H1 (cell line): ENCODE measurements around the gene SYNJ2. TPM values are rescaled to one million over a fixed set of nuclear protein-coding genes. Genes with fewer than 3 reads are reported as not detected.

Experiments
- CTCF ChIA-PET: fragments of 300-600 bp; sonication (Branson Sonifier 250); formaldehyde crosslinking; loops from one replicate; lab custom pipeline; 2021; ENCODE audit not compliant: partially characterized antibody; lab: Charles Lee
- POLR2A ChIA-PET: fragments of 300-600 bp; sonication (Branson Sonifier 250); formaldehyde crosslinking; loops from one replicate; lab custom pipeline; 2021; ENCODE audit warnings: inconsistent platforms; ENCODE audit not compliant: partially characterized antibody; lab: Charles Lee
- DNase-seq, 2 experiments: peaks; one replicate each; pipeline versions ENCODE4 v3.0.0 to v3.0.0-alpha.2; 2010 to 2022; ENCODE audit warnings: low spot score in 2 of 2, low read depth in 1 of 2, mixed read lengths in 1 of 2
- FAIRE-seq: peaks from 2 replicates; lab custom pipeline; 2011; peaks lifted over from hg19 to GRCh38; lab: Jason Lieb, UNC
- H2AFZ ChIP-seq: 2 replicates; pipeline ENCODE4 v1.8.1; 2012; ENCODE audit warnings: low read length, inconsistent platforms
- H2AK5ac ChIP-seq: 2 replicates; pipeline ENCODE4 v1.6.1; 2013; ENCODE audit warnings: low read depth, low read length
- H2BK120ac ChIP-seq: replicated peaks from 2 replicates; pipeline ENCODE3; 2013; ENCODE audit warnings: low read depth, low read length, inconsistent platforms
- H2BK12ac ChIP-seq: 2 replicates; pipeline ENCODE4 v1.6.1; 2013; ENCODE audit warnings: low read depth, low read length
- H2BK15ac ChIP-seq: 2 replicates; pipeline ENCODE4 v1.6.1; 2013; ENCODE audit warnings: low read length
- H2BK20ac ChIP-seq: 2 replicates; pipeline ENCODE4 v1.6.1; 2013; ENCODE audit warnings: low read length
- H2BK5ac ChIP-seq: 2 replicates; pipeline ENCODE4 v1.6.1; 2013; ENCODE audit warnings: low read depth, low read length
- H3K14ac ChIP-seq: 2 replicates; pipeline ENCODE4 v1.6.1; 2013; ENCODE audit warnings: inconsistent platforms; ENCODE audit not compliant: insufficient read length
- H3K18ac ChIP-seq: 2 replicates; pipeline ENCODE4 v1.6.1; 2013; ENCODE audit warnings: low read length; ENCODE audit errors: extremely low read depth
- H3K23ac ChIP-seq: 2 replicates; pipeline ENCODE4 v1.6.1; 2013; ENCODE audit warnings: inconsistent platforms; ENCODE audit not compliant: insufficient read length
- H3K23me2 ChIP-seq: 2 replicates; pipeline ENCODE4 v1.6.1; 2013; ENCODE audit warnings: low read depth, low read length
- H3K27ac ChIP-seq: 2 replicates; pipeline ENCODE4 v1.6.1; 2011; ENCODE audit warnings: low read depth, low read length, inconsistent platforms
- H3K27me3 ChIP-seq, 4 experiments: replicated peaks in 1 of 4; 1 replicate in 1 of 4; 2 replicates in 3 of 4; pipeline versions ENCODE4 v1.6.1 to v1.8.1; 2011 to 2013; ENCODE audit warnings: low read length in 3 of 4, mild to moderate bottlenecking in 3 of 4, inconsistent platforms in 2 of 4, mixed read lengths in 2 of 4, moderate library complexity in 1 of 4; ENCODE audit not compliant: control insufficient read depth in 3 of 4, insufficient read depth in 3 of 4; ENCODE audit errors: extremely low read depth in 1 of 4
- H3K36me3 ChIP-seq, 4 experiments: 2 replicates each; pipeline versions ENCODE4 v1.6.1 to v1.8.1; 2011 to 2013; ENCODE audit warnings: mild to moderate bottlenecking in 4 of 4, low read length in 3 of 4, moderate library complexity in 2 of 4, control low read depth in 1 of 4, inconsistent platforms in 1 of 4; ENCODE audit not compliant: insufficient read depth in 4 of 4, control insufficient read depth in 2 of 4
- H3K4ac ChIP-seq: replicated peaks from 2 replicates; pipeline ENCODE3; 2013; ENCODE audit warnings: low read length, low read depth, mixed read lengths, inconsistent platforms; ENCODE audit not compliant: insufficient read length
- H3K4me1 ChIP-seq, 4 experiments: replicated peaks in 1 of 4; 1 replicate in 1 of 4; 2 replicates in 3 of 4; pipeline versions ENCODE4 v1.6.1 to v1.8.1; 2011 to 2013; ENCODE audit warnings: low read length in 3 of 4, inconsistent platforms in 2 of 4, mixed read lengths in 1 of 4; ENCODE audit not compliant: insufficient read depth in 4 of 4, control insufficient read depth in 3 of 4
- H3K4me2 ChIP-seq, 2 experiments: 2 replicates each; pipeline versions ENCODE4 v1.6.1 to v1.8.1; 2011 to 2013; ENCODE audit warnings: low read depth in 2 of 2, low read length in 2 of 2, control low read depth in 1 of 2, inconsistent platforms in 1 of 2, mild to moderate bottlenecking in 1 of 2; ENCODE audit not compliant: insufficient read depth in 1 of 2
- H3K4me3 ChIP-seq, 4 experiments: fragments of 200-600, 300-600 bp in 1 of 4; sonication (generic), shearing (Covaris generic), sonication (Bioruptor Twin) in 1 of 4; 2 replicates each; pipeline versions ENCODE4 v1.5.1 to v1.8.1; 2011 to 2016; ENCODE audit warnings: low read length in 4 of 4, low read depth in 3 of 4, control low read depth in 2 of 4, inconsistent platforms in 2 of 4, mild to moderate bottlenecking in 2 of 4, mixed read lengths in 1 of 4, moderate library complexity in 1 of 4; ENCODE audit not compliant: insufficient read depth in 2 of 4; ENCODE audit errors: extremely low read depth in 1 of 4
- H3K56ac ChIP-seq: replicated peaks from 2 replicates; pipeline ENCODE3; 2013; ENCODE audit warnings: low read depth, mild to moderate bottlenecking, mixed read lengths, low read length, inconsistent platforms; ENCODE audit not compliant: insufficient read length
- H3K79me1 ChIP-seq: 2 replicates; pipeline ENCODE4 v1.6.1; 2013; ENCODE audit warnings: low read depth, low read length, control low read depth
- H3K79me2 ChIP-seq, 2 experiments: 2 replicates each; pipeline versions ENCODE4 v1.6.1 to v1.8.1; 2012 to 2013; ENCODE audit warnings: low read length in 2 of 2, mild to moderate bottlenecking in 2 of 2, inconsistent platforms in 1 of 2; ENCODE audit not compliant: insufficient read depth in 2 of 2, control insufficient read depth in 1 of 2
- H3K9ac ChIP-seq, 4 experiments: replicated peaks in 1 of 4; 1 replicate in 1 of 4; 2 replicates in 3 of 4; pipeline versions ENCODE4 v1.6.1 to v1.8.1; 2011 to 2013; ENCODE audit warnings: low read depth in 3 of 4, low read length in 3 of 4, control low read depth in 2 of 4, mild to moderate bottlenecking in 2 of 4, moderate library complexity in 2 of 4, inconsistent platforms in 1 of 4; ENCODE audit errors: extremely low read depth in 1 of 4
- H3K9me3 ChIP-seq, 2 experiments: 2 replicates each; pipeline versions ENCODE4 v1.6.1 to v1.8.1; 2012 to 2013; ENCODE audit warnings: mild to moderate bottlenecking in 2 of 2, moderate library complexity in 2 of 2, control low read depth in 1 of 2, inconsistent platforms in 1 of 2, low read depth in 1 of 2, low read length in 1 of 2, mixed read lengths in 1 of 2; ENCODE audit not compliant: insufficient read depth in 2 of 2
- H4K20me1 ChIP-seq, 2 experiments: replicated peaks in 1 of 2; 2 replicates each; pipeline versions ENCODE3 to v1.8.1; 2011 to 2013; ENCODE audit warnings: inconsistent platforms in 2 of 2, low read length in 2 of 2, mild to moderate bottlenecking in 1 of 2; ENCODE audit not compliant: insufficient read depth in 2 of 2, control insufficient read depth in 1 of 2
- H4K5ac ChIP-seq: 2 replicates; pipeline ENCODE4 v1.6.1; 2013; ENCODE audit warnings: low read length, low read depth, mixed read lengths, inconsistent platforms; ENCODE audit not compliant: insufficient read length
- H4K8ac ChIP-seq: 2 replicates; pipeline ENCODE4 v1.8.0; 2013; ENCODE audit warnings: mild to moderate bottlenecking, moderate library complexity, low read length, inconsistent platforms; ENCODE audit not compliant: insufficient read depth; ENCODE audit errors: extremely low read depth
- H4K91ac ChIP-seq: replicated peaks from 2 replicates; pipeline ENCODE3; 2013; ENCODE audit warnings: low read length, mixed read lengths, inconsistent platforms; ENCODE audit not compliant: insufficient read length
- BACH1 ChIP-seq: IDR thresholded peaks from 2 replicates; pipeline ENCODE4 v1.6.1; 2012; ENCODE audit warnings: low read length, improper control_type of control experiment
- CREB1 ChIP-seq: IDR thresholded peaks from 2 replicates; pipeline ENCODE4 v1.6.1; 2012; ENCODE audit warnings: inconsistent platforms
- CTCF ChIP-seq, 3 experiments: IDR thresholded peaks; 1 replicate in 2 of 3; 2 replicates in 1 of 3; pipeline versions ENCODE4 v1.5.1 to v1.6.1; 2011; ENCODE audit warnings: low read length in 3 of 3, mild to moderate bottlenecking in 3 of 3, inconsistent platforms in 2 of 3, low read depth in 1 of 3, moderate library complexity in 1 of 3; ENCODE audit not compliant: insufficient read depth in 1 of 3; ENCODE audit errors: control extremely low read depth in 1 of 3
- EP300 ChIP-seq, 2 experiments: IDR thresholded peaks; 1 replicate in 1 of 2; 2 replicates in 1 of 2; pipeline ENCODE4 v1.6.1; 2011 to 2012; ENCODE audit warnings: low read depth in 2 of 2, low read length in 2 of 2, mild to moderate bottlenecking in 2 of 2, borderline replicate concordance in 1 of 2, inconsistent platforms in 1 of 2, moderate library complexity in 1 of 2
- EZH2 ChIP-seq: fragments of 200-600 bp; sonication (generic); IDR thresholded peaks from 2 replicates; pipeline ENCODE4 v1.7.1; 2012; ENCODE audit warnings: low read depth, mild to moderate bottlenecking, moderate library complexity, low read length, inconsistent platforms; ENCODE audit not compliant: severe bottlenecking
- POLR2AphosphoS5 ChIP-seq: IDR thresholded peaks from 2 replicates; pipeline ENCODE4 v1.6.1; 2011; ENCODE audit warnings: low read depth, low read length
- RAD21 ChIP-seq, 2 experiments: IDR thresholded peaks in 1 of 2; conservative IDR thresholded peaks in 1 of 2; 2 replicates each; pipeline ENCODE4 v1.6.1; 2011; ENCODE audit warnings: low read depth in 2 of 2, low read length in 2 of 2, improper control_type of control experiment in 1 of 2, inconsistent platforms in 1 of 2, mild to moderate bottlenecking in 1 of 2, moderate library complexity in 1 of 2
- RBBP5 ChIP-seq: IDR thresholded peaks from 2 replicates; pipeline ENCODE4 v1.7.1; 2012; ENCODE audit warnings: low read depth, mild to moderate bottlenecking, inconsistent platforms, low read length, moderate library complexity, borderline replicate concordance
- RNF2 ChIP-seq: fragments of 200-900, 300-1000 bp; sonication (generic); IDR thresholded peaks from 2 replicates; pipeline ENCODE4 v1.7.1; 2016; ENCODE audit warnings: borderline replicate concordance, low read depth, mild to moderate bottlenecking, antibody characterized with exemption, low read length; ENCODE audit not compliant: poor library complexity, severe bottlenecking; ENCODE audit errors: missing control alignments
- SIRT6 ChIP-seq: IDR thresholded peaks from one replicate; pipeline ENCODE4 v1.7.1; 2012; ENCODE audit warnings: low read length, inconsistent platforms
- WGBS, 2 experiments: shearing (Covaris generic) in 1 of 2; methylation state at CpG; one replicate each; pipeline versions ENCODE4 v1.1.6 to v1.1.7; 2013 to 2015; ENCODE audit warnings: low lambda C conversion rate in 2 of 2, mixed read lengths in 2 of 2, inconsistent platforms in 1 of 2, low coverage in 1 of 2, missing lambda C conversion rate in 1 of 2; ENCODE audit not compliant: insufficient replicate concordance in 2 of 2, insufficient coverage in 1 of 2, insufficient read length in 1 of 2; ENCODE audit errors: extremely low coverage in 1 of 2, missing lambda C conversion rate in 1 of 2; 5-methylcytosine and 5-hydroxymethylcytosine counted together
- polyA plus RNA-seq, 7 experiments: library from polyadenylated mRNA; depleted of rRNA in 3 of 7; stranded (reverse) in 5 of 7; unstranded in 2 of 7; fragments of >200 nt in 5 of 7; fragments of 200-250 nt in 2 of 7; gene quantifications; 1 replicate in 5 of 7; 2 replicates in 1 of 7; 4 replicates in 1 of 7; pipeline versions ENCODE4 v1.2.1 to v1.2.3, GENCODE V29; 2011 to 2013; ENCODE audit warnings: missing spikeins in 2 of 7, mixed read lengths in 2 of 7
- total RNA-seq: library from RNA; stranded (reverse); fragmentation: NEBNext Ultra II Directional; extraction: Animal tissue kit (Norgen Biotek cat#: 25700); gene quantifications from 2 replicates; pipeline ENCODE4 v1.2.1, GENCODE V29; 2021

Gene SYNJ2
- total and polyA plus RNA-seq, 2 of the 8 experiments (the other 6 are each of a cell fraction or from before 2014, with no cell fraction given), result 3.7 to 13.9 TPM

DNA sequence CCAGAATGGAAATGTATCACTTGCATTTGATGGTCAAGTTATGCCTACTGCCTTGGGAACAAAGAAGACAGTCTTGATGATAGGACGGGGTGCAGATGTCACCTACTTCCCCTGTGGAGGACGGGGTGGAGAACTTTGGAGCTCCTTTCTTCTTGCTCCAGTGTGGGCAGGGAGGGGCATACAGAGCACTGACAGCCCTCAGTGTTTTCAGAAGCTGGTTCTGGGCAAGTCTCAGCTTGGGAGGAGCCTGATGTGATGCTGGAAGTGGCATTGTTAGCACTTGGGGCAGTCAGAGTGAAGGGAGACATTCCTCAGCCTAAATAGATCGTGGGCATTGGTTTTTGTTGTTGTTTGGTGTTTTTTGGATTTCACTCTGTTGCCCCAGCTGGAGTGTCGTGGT is 59.7 kb downstream of the SYNJ2 start:
- POLR2A ChIA-PET, result interaction anchor here (1.1 kb wide), 1 partner anchor 50 kb away, joined by 3 read pairs; no protein-coding TSS in a partner anchor
- no peak overlapping the region for H3K9ac ChIP-seq
- no peak for TF ChIP-seq EP300 (IDR thresholded peaks at IDR 0.05; ENCODE audit: borderline replicate concordance in 1 of 2, low read depth in 2 of 2, low read length in 2 of 2)
- no peak for TF ChIP-seq RNF2
- no peak for TF ChIP-seq RAD21 (IDR thresholded peaks at IDR 0.05 in 1 of 2, conservative IDR thresholded peaks at IDR 0.05 in 1 of 2; ENCODE audit: low read depth in 2 of 2, low read length in 2 of 2)
- TF ChIP-seq SIRT6, result no peak
- TF ChIP-seq RBBP5, result no peak
- no peak for TF ChIP-seq CTCF (IDR thresholded peaks at IDR 0.05; ENCODE audit: control extremely low read depth in 1 of 3, insufficient read depth in 1 of 3, low read depth in 1 of 3, low read length in 3 of 3)
- no peak for TF ChIP-seq POLR2AphosphoS5
- TF ChIP-seq CREB1, result no peak
- TF ChIP-seq EZH2, result no peak
- no peak for TF ChIP-seq BACH1

More for the DNA sequence above, 59.7 kb downstream of the SYNJ2 start:
- H2AFZ ChIP-seq, result no peak overlapping the region
- no peak overlapping the region for H2BK12ac ChIP-seq
- no peak overlapping the region for H3K23ac ChIP-seq
- H4K91ac ChIP-seq, result no peak overlapping the region
- H3K27ac ChIP-seq, result no peak overlapping the region
- no peaks in the 10 kb centered on the region for H3K27me3 ChIP-seq
- H3K4me2 ChIP-seq, result no peak overlapping the region
- no peaks in the 10 kb centered on the region; the same call in 1 of the 2 replicates for H3K79me1 ChIP-seq
- no peak overlapping the region for H2BK120ac ChIP-seq
- H3K4me1 ChIP-seq, result peaks cover 0 to 10% (median 6%) of the 10 kb centered on the region in 4 experiments; a peak in 5 of 7 replicates
- H3K79me2 ChIP-seq, result no peaks in the 10 kb centered on the region
- no peak for DNase-seq
- no peak overlapping the region for H3K4ac ChIP-seq
- H3K23me2 ChIP-seq, result peaks cover 3% of the 10 kb centered on the region; the same call in 1 of the 2 replicates
- H2BK20ac ChIP-seq, result no peak overlapping the region
- H3K18ac ChIP-seq, result no peak overlapping the region
- H3K36me3 ChIP-seq, result no peaks in the 10 kb centered on the region
- no peak overlapping the region for H3K14ac ChIP-seq
- no peak overlapping the region for H4K8ac ChIP-seq
- no peak overlapping the region for H2BK5ac ChIP-seq
- H3K56ac ChIP-seq, result no peak overlapping the region
- no peak overlapping the region for H2BK15ac ChIP-seq
- whole genome bisulfite sequencing, 2 experiments, result 86% methylated on average over 4 of the region's 4 CpGs; no CpG with 5 or more reads in 1 of the 2 experiments
- CTCF ChIA-PET, result interaction anchor here (0.8 to 2.9 kb wide), 7 partner anchors 9 to 31 kb away, joined by 3 to 9 read pairs (median 7); no protein-coding TSS in a partner anchor
- H4K20me1 ChIP-seq, result peaks cover 2 to 3% of the 10 kb centered on the region in 2 experiments
- H2AK5ac ChIP-seq, result no peak overlapping the region
- H4K5ac ChIP-seq, result no peak overlapping the region
- no peak overlapping the region for H3K4me3 ChIP-seq
- no peak for FAIRE-seq
- H3K9me3 ChIP-seq, result no peaks in the 10 kb centered on the region
